GM23338 (cell line): ENCODE measurements around the gene TSFM. TPM values are rescaled to one million over a fixed set of nuclear protein-coding genes. Genes with fewer than 3 reads are reported as not detected.

ENCODE experiments used
- ATAC-seq: fragments of 200-7000 bp; cut with Tn5 transposase; 3 replicates; pipeline ENCODE4 v1.9.1; 2020
- DNase-seq: peaks from one replicate; pipeline ENCODE4 v3.0.0-alpha.2; 2015; ENCODE audit warnings: low spot score
- H2AFZ ChIP-seq: fragments of 200-600 bp; sonication (generic); 2 replicates; pipeline ENCODE4 v1.8.0; 2016; ENCODE audit warnings: antibody characterized with exemption, mild to moderate bottlenecking, moderate library complexity
- H3F3A ChIP-seq: fragments of 200-600 bp; sonication (generic); replicated peaks from 2 replicates; pipeline ENCODE4 v1.8.0; 2017; ENCODE audit warnings: antibody characterized with exemption, mixed run types, low read depth
- H3K27ac ChIP-seq: fragments of 200-600 bp; sonication (generic); 2 replicates; pipeline ENCODE4 v1.6.1; 2016; ENCODE audit warnings: low read depth
- H3K27me3 ChIP-seq: fragments of 200-600 bp; sonication (generic); 2 replicates; pipeline ENCODE4 v1.8.0; 2016; ENCODE audit warnings: mild to moderate bottlenecking, mixed run types, moderate library complexity; ENCODE audit not compliant: insufficient read depth
- H3K36me3 ChIP-seq: fragments of 200-600 bp; sonication (generic); 2 replicates; pipeline ENCODE4 v1.8.0; 2016; ENCODE audit warnings: mild to moderate bottlenecking; ENCODE audit not compliant: insufficient read depth
- H3K4me1 ChIP-seq: fragments of 200-600 bp; sonication (generic); 2 replicates; pipeline ENCODE4 v1.8.0; 2016; ENCODE audit warnings: mild to moderate bottlenecking, moderate library complexity; ENCODE audit not compliant: insufficient read depth
- H3K4me2 ChIP-seq: fragments of 200-600 bp; sonication (generic); 2 replicates; pipeline ENCODE4 v1.7.1; 2017; ENCODE audit warnings: mixed run types
- H3K4me3 ChIP-seq: fragments of 200-600 bp; sonication (generic); 2 replicates; pipeline ENCODE4 v1.6.1; 2016; ENCODE audit warnings: mixed run types
- H3K79me2 ChIP-seq: fragments of 200-600 bp; sonication (generic); replicated peaks from 2 replicates; pipeline ENCODE4 v1.8.0; 2017; ENCODE audit warnings: mild to moderate bottlenecking; ENCODE audit not compliant: insufficient read depth
- H3K9me2 ChIP-seq: fragments of 200-600 bp; sonication (generic); 2 replicates; pipeline ENCODE4 v1.8.0; 2017; ENCODE audit not compliant: insufficient read depth
- H4K20me1 ChIP-seq: fragments of 200-600 bp; sonication (generic); replicated peaks from 2 replicates; pipeline ENCODE4 v1.8.0; 2017; ENCODE audit warnings: mild to moderate bottlenecking; ENCODE audit not compliant: insufficient read depth
- H3K27ac Mint-ChIP-seq: 2 replicates; pipeline ENCODE4 v1.8.0; 2020; ENCODE audit warnings: inconsistent platforms, mild to moderate bottlenecking, moderate library complexity, mixed read lengths
- H3K27me3 Mint-ChIP-seq: 3 replicates; pipeline ENCODE4 v1.8.0; 2022; ENCODE audit warnings: low read depth, mild to moderate bottlenecking, moderate library complexity, mixed read lengths, inconsistent platforms; ENCODE audit not compliant: insufficient read depth, poor library complexity
- H3K36me3 Mint-ChIP-seq: 3 replicates; pipeline ENCODE4 v1.8.0; 2021; ENCODE audit warnings: low read depth, mild to moderate bottlenecking, inconsistent platforms, moderate library complexity, mixed read lengths
- H3K4me1 Mint-ChIP-seq: 3 replicates; pipeline ENCODE4 v1.8.0; 2020; ENCODE audit warnings: mild to moderate bottlenecking, inconsistent platforms, mixed read lengths
- H3K4me3 Mint-ChIP-seq: 3 replicates; pipeline ENCODE4 v1.8.0; 2021; ENCODE audit warnings: moderate library complexity, mild to moderate bottlenecking, inconsistent platforms, mixed read lengths
- H3K9me3 Mint-ChIP-seq: 3 replicates; pipeline ENCODE4 v1.8.0; 2020; ENCODE audit warnings: moderate library complexity, mild to moderate bottlenecking, inconsistent platforms, mixed read lengths
- CTCF ChIP-seq, 2 experiments: fragments of 200-600 bp in 1 of 2; sonication (generic) in 1 of 2; conservative IDR thresholded peaks; 2 replicates each; pipeline versions ENCODE4 v1.5.1 to v1.6.1; 2016 to 2017; ENCODE audit warnings: antibody characterized with exemption in 2 of 2, low read depth in 2 of 2, mild to moderate bottlenecking in 2 of 2, moderate library complexity in 1 of 2
- POLR2AphosphoS5 ChIP-seq: IDR thresholded peaks from 2 replicates; pipeline ENCODE4 v1.6.1; 2016; ENCODE audit warnings: antibody characterized with exemption, low read depth
- STAT1 ChIP-seq: IDR thresholded peaks from one replicate; pipeline ENCODE4 v1.6.1; 2016; ENCODE audit warnings: antibody characterized with exemption; ENCODE audit not compliant: unreplicated experiment
- ZNF114 ChIP-seq: fragments of 250-450 bp; sonication (Bioruptor Pico); IDR thresholded peaks from 2 replicates; pipeline ENCODE4 v1.5.0; 2020; ENCODE audit warnings: mild to moderate bottlenecking, moderate library complexity
- ZNF331 ChIP-seq: fragments of 250-450 bp; sonication (Bioruptor Pico); IDR thresholded peaks from 2 replicates; pipeline ENCODE4 v1.5.0; 2020; ENCODE audit warnings: low read depth, mild to moderate bottlenecking, moderate library complexity
- polyA plus RNA-seq: library from polyadenylated mRNA; unstranded; fragments of >200 nt; fragmentation: Nextera tagmentation; extraction: Ambion mirVana; gene quantifications from 2 replicates; pipeline ENCODE4 v1.2.1, GENCODE V29; 2016
- total RNA-seq: library from RNA; depleted of rRNA; stranded (reverse); fragments of >200 nt; shearing (Covaris generic); gene quantifications from 2 replicates; pipeline ENCODE4 v1.2.3, GENCODE V29; 2014

The TSFM gene
- total and polyA plus RNA-seq, 2 experiments from 2014 or later, result 29.5 to 43.1 TPM

- Histone ChIP-seq H3K9me2 (no peaks in the 10 kb centered on the region), H3F3A (no peaks in the 10 kb centered on the region), H3K4me2 (no peak overlapping the region), H3K4me1 (no peaks in the 10 kb centered on the region), H4K20me1 (no peaks in the 10 kb centered on the region; the same call in 1 of the 2 replicates), H3K27me3 (peaks cover 19% of the 10 kb centered on the region), H2AFZ (no peak overlapping the region), H3K27ac (no peak overlapping the region), H3K79me2 (no peaks in the 10 kb centered on the region), H3K4me3 (no peak overlapping the region), H3K36me3 (no peaks in the 10 kb centered on the region)
- TF ChIP-seq CTCF (conservative IDR thresholded peaks at IDR 0.05; ENCODE audit: low read depth in 2 of 2) (peak; percentile 36 to 44), ZNF114 (CRISPR knock-in tag) (no peak)
- H3K4me1 Mint-ChIP-seq, result peaks cover 6% of the 10 kb centered on the region
- peaks cover 7% of the 10 kb centered on the region for H3K36me3 Mint-ChIP-seq
- no peak overlapping the region for H3K27ac Mint-ChIP-seq
- H3K9me3 Mint-ChIP-seq, result no peaks in the 10 kb centered on the region; the same call in 2 of the 3 replicates
- no peak overlapping the region; the same call in 2 of the 3 replicates for H3K4me3 Mint-ChIP-seq
- ATAC-seq, result no peak
- H3K27me3 Mint-ChIP-seq, result peaks cover 12% of the 10 kb centered on the region
- peak; percentile 34 for DNase-seq
Observed at GRCh38 chr12:57775563-57776246, 6.9 kb upstream of the TSFM start.

GRCh38 chr12:57776247-57776587, 6.4 kb upstream of the TSFM start:
- Histone ChIP-seq H3K4me3 (no peak overlapping the region), H3K9me2 (no peaks in the 10 kb centered on the region), H3F3A (no peaks in the 10 kb centered on the region), H3K4me2 (no peak overlapping the region), H3K36me3 (no peaks in the 10 kb centered on the region), H3K27me3 (peaks cover 19% of the 10 kb centered on the region), H2AFZ (no peak overlapping the region), H3K27ac (no peak overlapping the region), H3K79me2 (no peaks in the 10 kb centered on the region), H4K20me1 (no peaks in the 10 kb centered on the region; the same call in 1 of the 2 replicates), H3K4me1 (no peaks in the 10 kb centered on the region)
- no peak overlapping the region; the same call in 2 of the 3 replicates for H3K4me3 Mint-ChIP-seq
- ATAC-seq, result no peak
- peaks cover 3% of the 10 kb centered on the region; the same call in 2 of the 3 replicates for H3K36me3 Mint-ChIP-seq
- DNase-seq, result no peak
- H3K27ac Mint-ChIP-seq, result no peak overlapping the region
- H3K27me3 Mint-ChIP-seq, result peaks cover 12% of the 10 kb centered on the region
- no peaks in the 10 kb centered on the region; the same call in 2 of the 3 replicates for H3K9me3 Mint-ChIP-seq
- H3K4me1 Mint-ChIP-seq, result peaks cover 6% of the 10 kb centered on the region
- TF ChIP-seq STAT1, result no peak
- no peak for TF ChIP-seq POLR2AphosphoS5
- no peak for TF ChIP-seq ZNF331 (CRISPR knock-in tag)
- 0 out of 4 replicates have a peak, but pooled peaks of 1 of the 2 experiments have one; percentile 12 for TF ChIP-seq CTCF (conservative IDR thresholded peaks at IDR 0.05; ENCODE audit: low read depth in 2 of 2)
